IPS DF 4.7 (cell line): Measurements from ENCODE around the gene MPLKIP.
"Not testable (repeated sequence)": the region's sequence is repeated elsewhere in the genome, so short reads cannot be mapped to it uniquely, and the experiment has no call there.

Source experiments
- DNase-seq: peaks from one replicate; pipeline ENCODE4 v3.0.0-alpha.2; 2013; ENCODE audit warnings: low spot score; ENCODE audit errors: extremely low read depth

The MPLKIP gene

DNA sequence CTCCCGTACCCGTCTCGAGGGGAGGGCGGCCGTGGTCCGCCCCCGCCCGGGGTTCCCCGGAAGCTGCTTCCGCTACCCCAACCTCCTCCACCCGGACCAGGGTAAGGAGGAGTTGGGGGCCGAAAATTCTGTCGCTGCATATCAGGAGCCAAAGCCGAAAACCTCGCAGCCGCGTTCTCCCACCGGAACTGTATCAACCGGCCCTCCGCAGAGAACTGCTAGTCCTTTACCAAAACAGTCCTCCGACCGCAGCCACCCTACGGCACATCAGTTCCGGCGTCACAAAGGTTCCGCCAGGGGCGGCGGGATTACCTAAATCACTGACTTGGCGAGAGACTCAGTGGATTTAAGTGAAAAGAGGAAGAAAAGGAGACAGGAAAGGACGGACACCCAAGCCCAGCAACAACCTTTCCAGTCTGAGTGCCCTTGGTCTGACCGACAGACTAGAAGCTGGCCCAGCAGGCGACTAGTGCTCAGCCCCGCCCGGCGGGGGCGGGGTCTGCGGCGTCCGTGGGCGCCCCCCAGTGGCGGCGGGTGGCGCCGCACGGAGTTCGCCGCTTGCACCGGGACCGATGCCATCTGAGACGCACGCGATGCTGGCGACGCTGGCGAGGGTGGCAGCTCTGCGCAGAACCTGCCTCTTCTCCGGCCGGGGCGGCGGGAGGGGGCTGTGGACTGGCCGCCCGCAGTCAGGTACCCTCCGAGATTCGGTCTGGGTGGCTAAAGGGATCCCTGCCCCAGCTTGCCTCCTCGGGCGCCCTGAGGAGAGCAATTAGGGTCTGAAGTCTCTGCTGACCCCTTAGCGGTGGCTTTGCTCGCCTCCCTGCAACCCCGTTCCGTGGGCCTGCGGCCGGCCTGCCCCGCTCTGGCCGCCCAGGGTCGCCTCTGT lies at the start of gene MPLKIP, which contains the start of gene SUGCT:
Gene MPLKIP, minus strand, starts transcription at position 195 of the 889 bp plus-strand sequence. Its CDS starts 55 bp downstream, at position 140.
Gene SUGCT, plus strand, starts transcription at position 578 of the 889 bp plus-strand sequence.
- DNase-seq: no peak

GRCh38 chr7:40182452-40182851 lies 48.0 kb upstream of the MPLKIP start:
- no peak for DNase-seq

- DNase-seq: no peak
Observed at GRCh38 chr7:40177071-40177470, 42.6 kb upstream of the MPLKIP start.

- DNase-seq: no peak
Observed at GRCh38 chr7:40175725-40176510, 41.5 kb upstream of the MPLKIP start.

GRCh38 chr7:40175256-40175655 lies 40.8 kb upstream of the MPLKIP start:
- not testable (repeated sequence) for DNase-seq

DNA sequence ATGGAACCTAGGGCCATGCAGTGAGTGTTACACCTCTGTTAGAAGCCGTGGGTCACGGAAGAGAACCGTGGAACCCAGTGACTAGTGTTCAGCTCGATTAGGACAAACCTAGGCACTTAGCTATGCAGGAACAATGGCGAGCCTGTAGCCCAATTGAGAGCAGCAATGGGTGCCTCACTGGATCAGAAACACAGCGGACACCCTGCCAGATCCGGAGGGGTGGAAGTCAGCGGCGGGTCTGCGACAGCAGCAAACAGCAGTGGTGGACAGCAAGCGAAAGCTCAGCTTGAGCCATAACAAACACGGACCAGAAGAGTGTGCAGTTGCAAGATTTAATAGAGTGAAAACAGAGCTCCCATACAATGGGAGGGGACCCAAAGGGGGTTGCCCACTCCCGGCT lies 38.7 kb upstream of the MPLKIP start:
- DNase-seq: not testable (repeated sequence)

DNA sequence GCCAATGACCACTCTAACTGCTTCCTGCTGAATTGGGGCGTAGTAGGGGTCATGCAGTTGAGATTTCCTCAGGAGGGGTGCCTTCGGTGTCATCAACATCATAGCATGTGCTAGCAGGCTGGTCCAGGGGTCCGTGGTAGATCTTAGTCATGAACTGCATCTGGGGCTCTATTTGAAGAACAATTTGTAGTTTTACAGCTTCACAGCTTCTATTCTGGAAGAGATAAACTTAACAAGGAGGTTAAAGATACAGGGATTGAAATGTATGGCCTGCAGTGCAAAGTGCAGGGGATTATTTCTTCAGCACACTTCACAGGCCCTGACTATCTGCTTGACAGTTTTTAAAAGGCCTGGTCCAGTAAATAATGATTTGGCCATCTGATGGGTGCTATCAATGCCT lies 33.8 kb upstream of the MPLKIP start:
- DNase-seq: not testable (repeated sequence)

GRCh38 chr7:40167291-40167690 lies 32.9 kb upstream of the MPLKIP start:
- DNase-seq: no peak

- DNase-seq: no peak
Observed at GRCh38 chr7:40165216-40165615, 30.8 kb upstream of the MPLKIP start.

DNA sequence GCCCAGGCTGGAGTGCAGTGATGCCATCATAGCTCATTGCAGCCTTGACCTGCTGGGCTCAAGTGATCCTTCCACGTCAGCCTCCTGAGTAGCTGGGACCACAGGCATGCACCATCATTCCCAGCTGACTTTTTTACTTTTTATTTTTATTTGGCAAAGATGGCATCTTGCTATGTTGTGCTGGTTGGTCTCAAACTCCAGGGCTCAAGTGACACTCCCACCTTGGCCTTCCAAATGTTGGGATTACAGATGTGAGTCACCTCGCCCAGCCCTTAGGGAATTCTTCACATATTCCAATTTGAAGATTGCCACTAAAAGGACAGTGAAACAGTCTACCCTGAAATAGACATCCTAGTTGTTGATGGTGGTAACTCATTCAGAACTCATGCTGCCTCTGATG lies 28.1 kb upstream of the MPLKIP start:
- no peak for DNase-seq

DNA sequence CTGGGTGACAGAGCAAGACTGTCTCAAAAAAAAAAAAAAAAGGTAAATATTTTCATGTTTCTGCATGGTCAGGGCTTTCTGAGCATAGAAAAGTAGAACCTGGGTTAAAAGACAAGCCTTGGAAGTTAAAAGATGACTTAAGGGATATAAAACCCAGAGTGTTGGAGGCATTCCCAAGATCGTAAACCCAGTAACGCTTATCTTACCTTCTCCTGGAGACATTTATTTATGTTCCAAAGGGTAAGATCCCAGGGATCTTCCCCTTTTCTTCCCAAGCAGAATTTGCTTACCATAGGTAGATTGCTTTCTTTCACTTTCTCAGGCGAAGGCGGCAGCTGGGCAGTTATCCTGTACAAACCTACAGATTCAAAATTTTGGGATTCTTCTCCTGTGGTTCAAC lies 22.6 kb upstream of the MPLKIP start:
- DNase-seq: no peak

- no peak for DNase-seq
Observed at GRCh38 chr7:40151504-40151903, 17.1 kb upstream of the MPLKIP start.

GRCh38 chr7:40148671-40149070 lies 14.2 kb upstream of the MPLKIP start:
- no peak for DNase-seq

- not testable (repeated sequence) for DNase-seq
Observed at GRCh38 chr7:40148247-40148580, 13.8 kb upstream of the MPLKIP start.

DNA sequence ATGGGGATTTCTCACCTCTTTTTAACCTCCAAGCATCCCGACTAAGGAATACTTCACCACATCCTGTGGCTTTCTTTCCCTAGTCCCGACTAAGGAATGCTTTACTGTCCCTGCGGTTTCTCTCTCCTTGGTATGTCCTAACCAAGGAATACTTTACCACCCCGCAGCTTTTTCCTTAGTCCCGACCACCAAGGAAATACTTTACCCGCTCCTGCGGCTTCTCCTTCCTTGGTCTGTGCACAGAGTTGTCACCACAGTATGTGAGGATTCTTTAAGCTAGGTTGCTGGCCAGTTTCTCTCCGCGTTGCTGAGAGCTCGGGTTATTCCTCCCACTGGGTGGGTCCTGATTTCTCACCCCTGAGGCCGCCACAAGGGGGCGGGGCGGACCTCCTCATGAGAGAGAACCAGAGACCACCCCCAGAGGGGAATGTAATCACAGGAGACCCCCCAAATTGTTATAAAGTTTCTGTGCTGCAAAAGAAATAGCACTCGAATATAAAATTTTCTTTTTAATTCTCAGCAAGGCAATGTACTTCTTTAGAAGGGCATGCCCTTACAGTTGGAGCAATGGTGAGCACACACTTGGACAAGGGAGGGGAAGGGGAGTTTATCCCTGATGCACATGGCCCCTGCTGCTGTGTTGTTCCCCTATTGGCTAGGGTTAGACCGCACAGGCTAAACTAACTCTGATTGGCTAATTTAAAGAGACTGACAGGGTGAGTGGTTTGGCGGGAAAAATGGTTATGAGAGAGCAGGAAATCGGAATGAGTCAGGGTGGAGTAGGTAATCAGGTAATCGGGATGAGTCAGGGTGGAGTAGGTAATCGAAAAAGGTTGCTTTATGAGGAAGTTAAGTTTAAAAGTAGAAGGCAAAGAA lies 13.2 kb upstream of the MPLKIP start:
- DNase-seq: no peak

DNA sequence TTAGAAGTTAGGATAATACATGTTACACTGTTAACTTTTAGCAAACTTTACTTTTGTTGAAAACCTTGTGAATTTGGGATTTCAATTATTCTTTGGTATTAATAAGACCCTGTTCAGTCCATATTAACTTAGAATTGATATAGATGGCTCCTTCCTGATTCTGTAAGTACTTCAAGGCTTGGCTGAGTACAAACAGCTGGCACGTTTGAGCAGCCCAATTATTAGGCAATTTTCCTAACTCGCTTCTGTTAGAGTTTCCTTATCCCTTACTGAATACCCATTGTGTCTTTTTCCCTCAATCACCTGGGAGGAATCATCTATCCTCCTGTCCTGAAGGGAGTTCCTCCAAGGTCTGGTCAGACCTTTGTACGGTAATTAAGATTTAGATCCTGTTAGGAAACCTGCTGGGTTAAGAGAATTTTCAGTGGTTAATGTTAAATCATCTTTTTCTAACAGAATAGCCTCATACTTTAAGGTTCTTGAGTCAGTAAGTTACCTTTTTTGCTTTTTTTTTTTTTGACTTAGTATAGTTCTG lies 11.2 kb upstream of the MPLKIP start:
- DNase-seq: not testable (repeated sequence)

GRCh38 chr7:40141916-40142315 lies 7.5 kb upstream of the MPLKIP start:
- not testable (repeated sequence) for DNase-seq

DNA sequence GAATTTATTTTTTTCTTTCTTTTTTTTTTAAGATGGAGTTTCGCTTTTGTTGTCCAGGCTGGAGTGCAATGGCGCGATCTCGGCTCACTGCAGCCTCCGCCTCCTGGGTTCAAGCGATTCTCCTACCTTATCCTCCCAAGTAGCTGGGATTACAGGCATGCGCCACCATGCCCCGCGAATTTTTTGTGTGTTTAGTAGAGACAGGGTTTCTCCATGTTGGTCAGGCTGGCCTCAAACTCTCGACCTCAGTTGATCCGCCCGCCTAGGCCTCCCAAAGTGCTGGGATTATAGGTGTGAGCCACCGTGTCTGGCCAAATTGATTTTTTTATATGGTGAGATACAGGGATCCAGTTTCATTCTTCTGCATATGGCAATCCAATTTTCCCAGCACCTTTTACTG lies 5.5 kb upstream of the MPLKIP start:
- DNase-seq: not testable (repeated sequence)

- no peak for DNase-seq
Observed at GRCh38 chr7:40138973-40139372, 4.6 kb upstream of the MPLKIP start.

DNA sequence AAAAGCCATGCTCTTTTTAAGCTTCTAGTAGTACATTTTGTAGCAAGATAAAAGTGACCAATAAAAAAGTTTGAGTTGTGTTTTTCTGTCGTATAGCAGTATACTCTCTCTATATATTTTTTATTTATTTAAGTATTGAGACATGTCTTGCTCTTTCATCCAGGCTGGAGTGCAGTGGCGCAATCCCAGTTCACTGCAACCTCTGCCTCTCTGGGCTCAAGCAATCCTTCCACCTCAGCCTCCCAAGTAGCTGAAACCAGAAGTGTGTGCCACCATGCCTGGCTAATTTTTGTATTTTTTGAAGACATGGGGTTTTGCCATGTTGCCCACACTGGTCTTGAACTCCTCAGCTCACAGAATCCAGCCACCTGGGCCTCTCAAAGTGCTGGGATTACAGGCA lies 3.1 kb upstream of the MPLKIP start:
- DNase-seq: no peak

DNA sequence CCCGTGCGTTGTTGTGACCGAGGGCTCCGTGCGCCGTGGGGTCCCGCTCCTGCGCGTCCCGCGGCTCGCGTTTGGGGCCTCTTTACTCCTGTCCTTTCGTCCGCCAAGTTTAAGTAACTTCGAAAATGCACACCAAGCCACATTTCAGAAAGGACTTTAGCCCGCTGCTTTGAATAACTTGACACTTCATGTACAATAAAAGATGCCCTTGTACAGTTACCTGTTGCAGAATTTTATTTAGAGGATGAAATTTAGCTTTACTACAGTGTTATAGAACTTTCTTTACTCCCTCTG lies 842 bp upstream of the MPLKIP start:
- no peak for DNase-seq
